Thoracic aorta (tissue), 2 donors: ENCODE results near the gene DFFB. TPM values are rescaled to one million over a fixed set of nuclear protein-coding genes. Genes with fewer than 3 reads are reported as not detected.

Experiments used
- ATAC-seq: fragments of 150-250 bp; one replicate; pipeline ENCODE4 v1.8.0; 2017; ENCODE audit warnings: low read depth; ENCODE audit not compliant: insufficient number of reproducible peaks, low FRiP score
- DNase-seq: peaks from one replicate; pipeline ENCODE4 v3.0.0-alpha.2; 2020; ENCODE audit warnings: low spot score
- H3K27ac ChIP-seq, 2 donors: fragments of 200-600 bp; sonication (generic); 1 replicate in 1 of 2; 2 replicates in 1 of 2; pipeline ENCODE4 v1.5.1; 2016; ENCODE audit warnings: mild to moderate bottlenecking in 2 of 2, moderate library complexity in 2 of 2
- H3K27me3 ChIP-seq: fragments of 200-600 bp; sonication (generic); replicated peaks from 2 replicates; pipeline ENCODE4 v1.6.0; 2016; ENCODE audit warnings: mild to moderate bottlenecking; ENCODE audit not compliant: insufficient read depth
- H3K36me3 ChIP-seq: fragments of 200-600 bp; sonication (generic); one replicate; pipeline ENCODE4 v1.5.1; 2016
- H3K4me1 ChIP-seq, 2 donors: fragments of 200-600 bp; sonication (generic); 1 replicate in 1 of 2; 2 replicates in 1 of 2; pipeline versions ENCODE4 v1.5.1 to v1.6.0; 2016; ENCODE audit warnings: low read depth in 2 of 2, mild to moderate bottlenecking in 1 of 2; ENCODE audit not compliant: control insufficient read depth in 1 of 2
- H3K4me3 ChIP-seq: fragments of 200-600 bp; sonication (generic); 2 replicates; pipeline ENCODE4 v1.5.1; 2016; ENCODE audit warnings: mild to moderate bottlenecking
- H3K9me3 ChIP-seq: fragments of 200-600 bp; sonication (generic); 2 replicates; pipeline ENCODE4 v1.5.1; 2016
- total RNA-seq, 2 donors: library from RNA; depleted of rRNA; stranded (reverse); fragments of >200 nt; gene quantifications; one replicate each; pipeline versions ENCODE4 v1.1.0 to v1.2.3, GENCODE V29; 2016
- TF ChIP-seq, protein P1 (sequence below): fragments of 200-600 bp; sonication (generic); IDR thresholded peaks from one replicate; pipeline ENCODE4 v1.5.1; 2019; ENCODE audit warnings: antibody characterized with exemption

DFFB gene
- total RNA-seq, 2 donors from 2014 or later, result 7.8 to 20.2 TPM

GRCh38 chr1:3828391-3828790, 28.9 kb upstream of the DFFB start:
- TF ChIP-seq, protein P1, sequence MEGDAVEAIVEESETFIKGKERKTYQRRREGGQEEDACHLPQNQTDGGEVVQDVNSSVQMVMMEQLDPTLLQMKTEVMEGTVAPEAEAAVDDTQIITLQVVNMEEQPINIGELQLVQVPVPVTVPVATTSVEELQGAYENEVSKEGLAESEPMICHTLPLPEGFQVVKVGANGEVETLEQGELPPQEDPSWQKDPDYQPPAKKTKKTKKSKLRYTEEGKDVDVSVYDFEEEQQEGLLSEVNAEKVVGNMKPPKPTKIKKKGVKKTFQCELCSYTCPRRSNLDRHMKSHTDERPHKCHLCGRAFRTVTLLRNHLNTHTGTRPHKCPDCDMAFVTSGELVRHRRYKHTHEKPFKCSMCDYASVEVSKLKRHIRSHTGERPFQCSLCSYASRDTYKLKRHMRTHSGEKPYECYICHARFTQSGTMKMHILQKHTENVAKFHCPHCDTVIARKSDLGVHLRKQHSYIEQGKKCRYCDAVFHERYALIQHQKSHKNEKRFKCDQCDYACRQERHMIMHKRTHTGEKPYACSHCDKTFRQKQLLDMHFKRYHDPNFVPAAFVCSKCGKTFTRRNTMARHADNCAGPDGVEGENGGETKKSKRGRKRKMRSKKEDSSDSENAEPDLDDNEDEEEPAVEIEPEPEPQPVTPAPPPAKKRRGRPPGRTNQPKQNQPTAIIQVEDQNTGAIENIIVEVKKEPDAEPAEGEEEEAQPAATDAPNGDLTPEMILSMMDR, result no peak
- no peaks in the 10 kb centered on the region for H3K9me3 ChIP-seq
- H3K4me1 ChIP-seq, result no peaks in the 10 kb centered on the region
- H3K27ac ChIP-seq, result no peak overlapping the region
- no peak for ATAC-seq
- H3K36me3 ChIP-seq, result peaks cover 51% of the 10 kb centered on the region
- no peak for DNase-seq
- H3K27me3 ChIP-seq, result no peaks in the 10 kb centered on the region
- H3K4me3 ChIP-seq, result no peak overlapping the region

GRCh38 chr1:3831689-3832088, 25.6 kb upstream of the DFFB start:
- DNase-seq (no peak), ATAC-seq (no peak)
- no peaks in the 10 kb centered on the region for H3K4me1 ChIP-seq
- H3K36me3 ChIP-seq, result peaks cover 58% of the 10 kb centered on the region
- TF ChIP-seq, protein P1, result no peak
- H3K27me3 ChIP-seq, result no peaks in the 10 kb centered on the region
- H3K9me3 ChIP-seq, result no peaks in the 10 kb centered on the region
- no peak overlapping the region for H3K4me3 ChIP-seq
- no peak overlapping the region for H3K27ac ChIP-seq

GRCh38 chr1:3834701-3835100, 22.6 kb upstream of the DFFB start:
- DNase-seq, result no peak

DNA sequence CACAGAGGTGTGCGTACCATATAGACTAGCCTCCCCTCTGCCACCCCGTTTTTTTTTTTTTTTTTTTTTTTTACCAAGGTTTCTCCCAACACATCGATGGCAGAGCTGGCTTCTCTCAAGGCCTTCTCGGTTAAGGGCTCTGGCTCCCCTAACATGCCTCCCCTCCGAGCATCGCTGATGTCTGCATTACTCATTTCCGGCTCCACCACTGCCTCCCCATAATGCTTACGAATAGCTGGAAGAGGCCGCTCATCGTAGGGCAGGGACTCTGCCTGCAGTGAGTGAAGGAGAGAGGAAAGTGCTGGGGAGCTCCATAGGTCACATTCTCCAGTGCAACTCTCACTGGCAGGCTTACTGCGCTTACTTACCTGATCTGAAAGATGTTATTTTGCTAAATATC, 20.9 kb upstream of the DFFB start:
- Histone ChIP-seq H3K27me3 (no peaks in the 10 kb centered on the region), H3K27ac (no peak overlapping the region), H3K9me3 (no peaks in the 10 kb centered on the region), H3K4me3 (no peak overlapping the region), H3K36me3 (peaks cover 64% of the 10 kb centered on the region), H3K4me1 (no peaks in the 10 kb centered on the region)
- TF ChIP-seq, protein P1, result no peak
- DNase-seq (no peak), ATAC-seq (no peak)

More at GRCh38 chr1:3834701-3835100, 22.6 kb upstream of the DFFB start:
- H3K27me3 ChIP-seq, result no peaks in the 10 kb centered on the region
- no peak overlapping the region for H3K4me3 ChIP-seq
- no peaks in the 10 kb centered on the region for H3K9me3 ChIP-seq
- ATAC-seq, result no peak
- no peak overlapping the region for H3K27ac ChIP-seq
- TF ChIP-seq, protein P1, result no peak
- H3K36me3 ChIP-seq, result peaks cover 71% of the 10 kb centered on the region
- H3K4me1 ChIP-seq, result no peaks in the 10 kb centered on the region

DNA sequence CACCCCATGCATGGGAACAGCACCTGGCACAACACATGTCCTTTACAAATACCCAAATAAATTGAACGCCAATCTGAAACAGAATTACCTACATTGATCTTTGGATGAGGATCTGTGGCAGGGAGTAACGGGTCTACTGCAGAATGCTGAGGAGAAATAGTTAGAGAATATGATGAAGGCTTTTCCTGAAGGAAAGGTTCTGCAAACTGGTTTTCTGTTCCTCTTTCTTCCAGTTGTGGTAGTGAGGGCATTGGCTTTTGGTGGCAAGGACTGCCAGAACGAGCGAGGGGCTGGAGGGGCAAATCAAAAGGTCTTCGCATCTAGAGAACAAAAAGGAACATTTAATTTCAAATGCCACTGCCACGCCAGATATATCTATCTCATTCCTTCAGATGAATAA, 20.1 kb upstream of the DFFB start:
- TF ChIP-seq, protein P1, result no peak
- no peak for ATAC-seq
- Histone ChIP-seq H3K4me1 (no peaks in the 10 kb centered on the region), H3K4me3 (no peak overlapping the region), H3K27ac (no peak overlapping the region), H3K9me3 (no peaks in the 10 kb centered on the region), H3K27me3 (no peaks in the 10 kb centered on the region), H3K36me3 (peaks cover 64% of the 10 kb centered on the region)
- DNase-seq, result no peak
